GM12892 (cell line): ENCODE results near the gene PIGS.

Source experiments
- POLR2A ChIP-seq: IDR thresholded peaks from 2 replicates; pipeline ENCODE4 v1.6.1; 2011; ENCODE audit warnings: low read depth, low read length, control low read depth
- POLR2AphosphoS5 ChIP-seq: IDR thresholded peaks from 2 replicates; pipeline ENCODE4 v1.6.1; 2011; ENCODE audit warnings: low read depth, low read length, control low read depth

DNA sequence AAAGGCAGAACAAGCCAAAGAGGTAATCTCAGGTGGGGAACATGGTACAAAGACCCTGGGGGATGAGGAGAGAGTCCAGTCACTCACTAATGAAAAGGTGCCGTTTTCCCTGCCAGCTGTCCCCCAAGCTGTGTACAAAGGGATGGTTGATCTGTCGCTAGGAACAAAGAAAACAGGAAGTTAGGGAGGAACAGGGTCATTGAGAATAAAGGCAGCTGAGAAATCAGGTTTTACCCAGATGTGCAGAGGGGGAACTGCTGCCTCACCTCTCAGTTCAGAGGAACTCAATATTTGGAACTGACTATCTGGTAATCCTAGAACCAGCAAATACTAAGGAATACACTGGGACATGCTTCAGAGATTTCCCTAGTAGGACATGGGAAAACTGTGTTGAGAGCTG lies 41.2 kb upstream of the PIGS start:
- TF ChIP-seq POLR2AphosphoS5 (no peak), POLR2A (no peak)
